GM23338 (cell line): ENCODE data around the gene GNG7. TPM values are rescaled to one million over a fixed set of nuclear protein-coding genes. Genes with fewer than 3 reads are reported as not detected.

Experiments
- ATAC-seq: fragments of 200-7000 bp; cut with Tn5 transposase; 3 replicates; pipeline ENCODE4 v1.9.1; 2020
- DNase-seq: peaks from one replicate; pipeline ENCODE4 v3.0.0-alpha.2; 2015; ENCODE audit warnings: low spot score
- H2AFZ ChIP-seq: fragments of 200-600 bp; sonication (generic); 2 replicates; pipeline ENCODE4 v1.8.0; 2016; ENCODE audit warnings: antibody characterized with exemption, mild to moderate bottlenecking, moderate library complexity
- H3F3A ChIP-seq: fragments of 200-600 bp; sonication (generic); replicated peaks from 2 replicates; pipeline ENCODE4 v1.8.0; 2017; ENCODE audit warnings: antibody characterized with exemption, mixed run types, low read depth
- H3K27ac ChIP-seq: fragments of 200-600 bp; sonication (generic); 2 replicates; pipeline ENCODE4 v1.6.1; 2016; ENCODE audit warnings: low read depth
- H3K27me3 ChIP-seq: fragments of 200-600 bp; sonication (generic); 2 replicates; pipeline ENCODE4 v1.8.0; 2016; ENCODE audit warnings: mild to moderate bottlenecking, mixed run types, moderate library complexity; ENCODE audit not compliant: insufficient read depth
- H3K36me3 ChIP-seq: fragments of 200-600 bp; sonication (generic); 2 replicates; pipeline ENCODE4 v1.8.0; 2016; ENCODE audit warnings: mild to moderate bottlenecking; ENCODE audit not compliant: insufficient read depth
- H3K4me1 ChIP-seq: fragments of 200-600 bp; sonication (generic); 2 replicates; pipeline ENCODE4 v1.8.0; 2016; ENCODE audit warnings: mild to moderate bottlenecking, moderate library complexity; ENCODE audit not compliant: insufficient read depth
- H3K4me2 ChIP-seq: fragments of 200-600 bp; sonication (generic); 2 replicates; pipeline ENCODE4 v1.7.1; 2017; ENCODE audit warnings: mixed run types
- H3K4me3 ChIP-seq: fragments of 200-600 bp; sonication (generic); 2 replicates; pipeline ENCODE4 v1.6.1; 2016; ENCODE audit warnings: mixed run types
- H3K79me2 ChIP-seq: fragments of 200-600 bp; sonication (generic); replicated peaks from 2 replicates; pipeline ENCODE4 v1.8.0; 2017; ENCODE audit warnings: mild to moderate bottlenecking; ENCODE audit not compliant: insufficient read depth
- H3K9me2 ChIP-seq: fragments of 200-600 bp; sonication (generic); 2 replicates; pipeline ENCODE4 v1.8.0; 2017; ENCODE audit not compliant: insufficient read depth
- H4K20me1 ChIP-seq: fragments of 200-600 bp; sonication (generic); replicated peaks from 2 replicates; pipeline ENCODE4 v1.8.0; 2017; ENCODE audit warnings: mild to moderate bottlenecking; ENCODE audit not compliant: insufficient read depth
- H3K27ac Mint-ChIP-seq: 2 replicates; pipeline ENCODE4 v1.8.0; 2020; ENCODE audit warnings: inconsistent platforms, mild to moderate bottlenecking, moderate library complexity, mixed read lengths
- H3K27me3 Mint-ChIP-seq: 3 replicates; pipeline ENCODE4 v1.8.0; 2022; ENCODE audit warnings: low read depth, mild to moderate bottlenecking, moderate library complexity, mixed read lengths, inconsistent platforms; ENCODE audit not compliant: insufficient read depth, poor library complexity
- H3K36me3 Mint-ChIP-seq: 3 replicates; pipeline ENCODE4 v1.8.0; 2021; ENCODE audit warnings: low read depth, mild to moderate bottlenecking, inconsistent platforms, moderate library complexity, mixed read lengths
- H3K4me1 Mint-ChIP-seq: 3 replicates; pipeline ENCODE4 v1.8.0; 2020; ENCODE audit warnings: mild to moderate bottlenecking, inconsistent platforms, mixed read lengths
- H3K4me3 Mint-ChIP-seq: 3 replicates; pipeline ENCODE4 v1.8.0; 2021; ENCODE audit warnings: moderate library complexity, mild to moderate bottlenecking, inconsistent platforms, mixed read lengths
- H3K9me3 Mint-ChIP-seq: 3 replicates; pipeline ENCODE4 v1.8.0; 2020; ENCODE audit warnings: moderate library complexity, mild to moderate bottlenecking, inconsistent platforms, mixed read lengths
- CREB1 ChIP-seq: fragments of 250-450 bp; sonication (Bioruptor Pico); IDR thresholded peaks from 2 replicates; pipeline ENCODE4 v1.5.0; 2020; ENCODE audit warnings: low read depth, mild to moderate bottlenecking, moderate library complexity
- CTCF ChIP-seq, 2 experiments: fragments of 200-600 bp in 1 of 2; sonication (generic) in 1 of 2; conservative IDR thresholded peaks; 2 replicates each; pipeline versions ENCODE4 v1.5.1 to v1.6.1; 2016 to 2017; ENCODE audit warnings: antibody characterized with exemption in 2 of 2, low read depth in 2 of 2, mild to moderate bottlenecking in 2 of 2, moderate library complexity in 1 of 2
- ETS1 ChIP-seq: IDR thresholded peaks from 2 replicates; pipeline ENCODE4 v1.6.1; 2016; ENCODE audit warnings: antibody characterized with exemption
- EZH2 ChIP-seq: fragments of 200-600 bp; sonication (generic); IDR thresholded peaks from one replicate; pipeline ENCODE4 v1.8.0; 2017; ENCODE audit warnings: antibody characterized with exemption, mild to moderate bottlenecking, low read depth; ENCODE audit not compliant: unreplicated experiment
- EZH2phosphoT487 ChIP-seq: fragments of 200-600 bp; sonication (generic); IDR thresholded peaks from one replicate; pipeline ENCODE4 v1.8.1; 2018; ENCODE audit warnings: antibody characterized with exemption; ENCODE audit not compliant: unreplicated experiment
- JUNB ChIP-seq: IDR thresholded peaks from one replicate; pipeline ENCODE4 v1.6.1; 2016; ENCODE audit warnings: antibody characterized with exemption; ENCODE audit not compliant: unreplicated experiment
- NANOG ChIP-seq: IDR thresholded peaks from 2 replicates; pipeline ENCODE4 v1.6.1; 2016; ENCODE audit warnings: antibody characterized with exemption, borderline replicate concordance
- POLR2AphosphoS5 ChIP-seq: IDR thresholded peaks from 2 replicates; pipeline ENCODE4 v1.6.1; 2016; ENCODE audit warnings: antibody characterized with exemption, low read depth
- ZNF114 ChIP-seq: fragments of 250-450 bp; sonication (Bioruptor Pico); IDR thresholded peaks from 2 replicates; pipeline ENCODE4 v1.5.0; 2020; ENCODE audit warnings: mild to moderate bottlenecking, moderate library complexity
- ZNF331 ChIP-seq: fragments of 250-450 bp; sonication (Bioruptor Pico); IDR thresholded peaks from 2 replicates; pipeline ENCODE4 v1.5.0; 2020; ENCODE audit warnings: low read depth, mild to moderate bottlenecking, moderate library complexity
- ZNF462 ChIP-seq: fragments of 250-450 bp; sonication (Bioruptor Pico); IDR thresholded peaks from 2 replicates; pipeline ENCODE4 v1.5.0; 2020; ENCODE audit warnings: mild to moderate bottlenecking, moderate library complexity
- polyA plus RNA-seq: library from polyadenylated mRNA; unstranded; fragments of >200 nt; fragmentation: Nextera tagmentation; extraction: Ambion mirVana; gene quantifications from 2 replicates; pipeline ENCODE4 v1.2.1, GENCODE V29; 2016
- total RNA-seq: library from RNA; depleted of rRNA; stranded (reverse); fragments of >200 nt; shearing (Covaris generic); gene quantifications from 2 replicates; pipeline ENCODE4 v1.2.3, GENCODE V29; 2014

The GNG7 gene
- total and polyA plus RNA-seq, 2 experiments from 2014 or later, result 5.1 to 5.4 TPM

DNA sequence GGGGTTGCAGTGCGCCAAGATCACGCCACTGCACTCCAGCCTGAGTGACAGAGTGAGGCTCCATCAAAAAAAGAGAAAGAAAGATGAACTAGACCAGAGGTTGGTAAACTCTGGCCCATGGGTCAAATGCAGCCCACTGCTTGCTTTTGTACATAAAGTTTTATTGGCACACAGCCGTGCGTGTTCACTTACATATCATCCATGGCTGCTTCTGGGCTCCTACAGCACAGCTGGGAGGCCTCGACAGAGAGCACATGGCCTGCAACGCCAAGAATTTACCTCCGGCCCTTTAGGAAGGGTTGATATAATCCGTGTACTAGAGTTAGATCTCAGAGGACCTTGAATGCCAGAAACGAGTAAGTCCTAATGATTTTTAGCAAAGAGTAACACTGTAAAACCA is 46.0 kb downstream of the GNG7 start (continued):
- TF ChIP-seq ZNF462 (CRISPR knock-in tag), result no peak
- TF ChIP-seq EZH2phosphoT487, result no peak
- no peak for TF ChIP-seq POLR2AphosphoS5

DNA sequence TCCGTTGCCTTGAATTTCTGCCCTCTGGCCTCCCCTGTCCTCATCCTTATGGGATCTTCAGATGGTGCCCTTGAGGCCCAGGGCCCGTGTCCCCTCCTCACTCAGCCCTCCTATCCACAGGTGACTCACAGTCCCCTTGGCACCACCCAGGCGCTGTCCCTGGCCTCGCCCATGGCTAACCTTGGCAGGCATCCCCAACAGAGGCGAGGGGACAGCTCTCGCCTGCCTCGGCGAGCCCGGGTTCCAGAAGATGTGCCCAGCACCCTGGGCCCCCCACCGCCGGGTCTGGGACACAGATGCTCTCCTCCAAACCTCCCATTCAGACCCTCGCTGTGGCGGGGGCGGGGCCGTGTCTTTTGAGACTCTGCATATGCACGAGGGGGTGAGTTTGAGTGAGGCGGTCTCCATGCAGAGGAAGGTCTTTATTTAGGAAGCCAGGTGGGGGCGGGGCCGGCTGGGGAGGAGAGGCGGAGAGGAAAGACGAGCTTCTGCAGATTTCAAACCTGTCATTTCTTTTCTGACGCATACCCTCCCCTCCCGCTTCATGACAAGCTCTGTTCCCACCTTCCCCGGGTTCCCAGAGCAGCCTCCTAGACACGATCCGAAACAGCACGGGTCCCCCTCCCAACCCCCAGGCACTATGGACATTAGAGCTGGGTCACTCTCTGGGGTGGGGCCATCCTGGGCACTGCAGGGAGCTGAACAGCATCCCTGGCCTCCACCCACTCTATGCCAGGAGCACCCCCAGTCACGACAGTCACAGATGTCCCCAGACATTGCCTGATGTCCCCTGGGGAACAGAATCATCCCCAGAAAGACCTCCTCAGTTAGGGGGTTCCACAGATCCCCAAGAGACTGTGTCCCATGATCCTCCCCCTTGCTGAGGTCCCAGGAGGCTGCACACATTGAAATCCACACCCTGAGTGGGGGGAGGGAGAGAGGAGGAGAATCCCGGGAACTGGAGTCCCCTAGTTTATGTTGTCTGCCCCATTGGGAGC is 48.5 kb downstream of the GNG7 start:
- Histone ChIP-seq H3K4me1 (peaks cover 11% of the 10 kb centered on the region), H3K9me2 (no peaks in the 10 kb centered on the region), H3K4me2 (peak overlapping the region; percentile 84), H3F3A (no peaks in the 10 kb centered on the region), H3K4me3 (peak overlapping the region; percentile 48), H3K36me3 (no peaks in the 10 kb centered on the region), H3K79me2 (no peaks in the 10 kb centered on the region), H4K20me1 (no peaks in the 10 kb centered on the region), H2AFZ (peak overlapping the region; percentile 87; the same call in 1 of the 2 replicates), H3K27ac (no peak overlapping the region), H3K27me3 (no peaks in the 10 kb centered on the region)
- Mint-ChIP-seq H3K36me3 (no peaks in the 10 kb centered on the region), H3K9me3 (no peaks in the 10 kb centered on the region), H3K27me3 (peaks cover 2% of the 10 kb centered on the region), H3K4me1 (peaks cover 11% of the 10 kb centered on the region), H3K4me3 (peak overlapping the region; percentile 63), H3K27ac (no peak overlapping the region)
- ATAC-seq (peak; percentile 86), DNase-seq (peak; percentile 77)
- TF ChIP-seq ZNF331 (CRISPR knock-in tag) (no peak), ETS1 (no peak), CREB1 (CRISPR knock-in tag) (no peak), JUNB (no peak), EZH2 (no peak), ZNF114 (no peak), NANOG (no peak), POLR2AphosphoS5 (no peak), EZH2phosphoT487 (no peak), CTCF (conservative IDR thresholded peaks at IDR 0.05; ENCODE audit: low read depth in 2 of 2) (no peak)
